Cardiac muscle cell (in vitro differentiated cells and primary cell): ENCODE measurements around the gene TTC4. TPM values are rescaled to one million over a fixed set of nuclear protein-coding genes. Genes with fewer than 3 reads are reported as not detected.

ENCODE experiments used
- DNase-seq, 2 donors: peaks; one replicate each; pipeline versions ENCODE4 v3.0.0 to v3.0.0-alpha.2; 2010 to 2017; ENCODE audit warnings: low read depth in 1 of 2, low spot score in 1 of 2
- H3K27ac ChIP-seq: fragments of 200-600 bp; sonication (generic); 2 replicates; pipeline ENCODE4 v1.5.1; 2016
- H3K27me3 ChIP-seq: fragments of 200-600 bp; sonication (generic); 2 replicates; pipeline ENCODE4 v1.6.0; 2016; ENCODE audit warnings: control low read depth
- H3K36me3 ChIP-seq: fragments of 200-600 bp; sonication (generic); 2 replicates; pipeline ENCODE4 v1.5.1; 2016; ENCODE audit warnings: control low read depth
- H3K4me1 ChIP-seq: fragments of 200-600 bp; sonication (generic); 2 replicates; pipeline ENCODE4 v1.8.1; 2017; ENCODE audit warnings: low read depth, mild to moderate bottlenecking, mixed run types
- H3K4me3 ChIP-seq: fragments of 200-600 bp; sonication (generic); 2 replicates; pipeline ENCODE4 v1.5.1; 2016; ENCODE audit warnings: mild to moderate bottlenecking
- H3K9me3 ChIP-seq: fragments of 200-600 bp; sonication (generic); 2 replicates; pipeline ENCODE4 v1.5.1; 2017; ENCODE audit warnings: low read depth, mild to moderate bottlenecking, control low read depth
- polyA plus RNA-seq: library from polyadenylated mRNA; unstranded; fragments of >200 nt; fragmentation: Nextera tagmentation; extraction: Ambion mirVana; gene quantifications from 2 replicates; pipeline ENCODE4 v1.2.1, GENCODE V29; 2016
- total RNA-seq: library from RNA; depleted of rRNA; stranded (reverse); fragments of >200 nt; gene quantifications from 2 replicates; pipeline ENCODE4 v1.2.3, GENCODE V29; 2016
- TF ChIP-seq, protein P1 (sequence below): IDR thresholded peaks from 2 replicates; pipeline ENCODE4 v1.5.1; 2012; ENCODE audit warnings: low read depth, mild to moderate bottlenecking, low read length

Gene TTC4
- total and polyA plus RNA-seq, 2 experiments from 2014 or later, result 19.8 to 23.5 TPM

DNA sequence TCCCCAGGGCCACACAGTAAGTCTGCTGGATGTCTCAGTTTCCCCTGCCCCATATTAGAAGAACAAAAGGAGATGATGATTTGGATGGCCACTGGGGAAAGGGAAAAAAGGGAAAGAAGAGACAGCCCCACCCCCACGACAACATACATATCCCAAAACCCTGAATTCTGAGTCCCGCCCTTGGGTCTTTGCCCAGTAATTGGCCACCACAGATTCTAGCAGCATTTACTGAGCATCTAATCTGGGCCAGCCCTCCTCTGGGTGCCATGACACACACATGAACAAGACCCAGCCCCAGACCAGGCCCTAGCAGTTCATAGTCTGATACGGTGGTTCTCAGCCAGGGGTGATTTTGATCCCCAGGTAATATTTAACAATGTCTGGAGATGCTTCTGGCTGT lies 5.2 kb upstream of the TTC4 start:
- Histone ChIP-seq H3K9me3 (no peaks in the 10 kb centered on the region), H3K27ac (no peak overlapping the region), H3K4me3 (no peak overlapping the region), H3K27me3 (no peaks in the 10 kb centered on the region), H3K36me3 (no peaks in the 10 kb centered on the region), H3K4me1 (no peaks in the 10 kb centered on the region)
- no peak for DNase-seq
- TF ChIP-seq, protein P1, sequence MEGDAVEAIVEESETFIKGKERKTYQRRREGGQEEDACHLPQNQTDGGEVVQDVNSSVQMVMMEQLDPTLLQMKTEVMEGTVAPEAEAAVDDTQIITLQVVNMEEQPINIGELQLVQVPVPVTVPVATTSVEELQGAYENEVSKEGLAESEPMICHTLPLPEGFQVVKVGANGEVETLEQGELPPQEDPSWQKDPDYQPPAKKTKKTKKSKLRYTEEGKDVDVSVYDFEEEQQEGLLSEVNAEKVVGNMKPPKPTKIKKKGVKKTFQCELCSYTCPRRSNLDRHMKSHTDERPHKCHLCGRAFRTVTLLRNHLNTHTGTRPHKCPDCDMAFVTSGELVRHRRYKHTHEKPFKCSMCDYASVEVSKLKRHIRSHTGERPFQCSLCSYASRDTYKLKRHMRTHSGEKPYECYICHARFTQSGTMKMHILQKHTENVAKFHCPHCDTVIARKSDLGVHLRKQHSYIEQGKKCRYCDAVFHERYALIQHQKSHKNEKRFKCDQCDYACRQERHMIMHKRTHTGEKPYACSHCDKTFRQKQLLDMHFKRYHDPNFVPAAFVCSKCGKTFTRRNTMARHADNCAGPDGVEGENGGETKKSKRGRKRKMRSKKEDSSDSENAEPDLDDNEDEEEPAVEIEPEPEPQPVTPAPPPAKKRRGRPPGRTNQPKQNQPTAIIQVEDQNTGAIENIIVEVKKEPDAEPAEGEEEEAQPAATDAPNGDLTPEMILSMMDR, result no peak

DNA sequence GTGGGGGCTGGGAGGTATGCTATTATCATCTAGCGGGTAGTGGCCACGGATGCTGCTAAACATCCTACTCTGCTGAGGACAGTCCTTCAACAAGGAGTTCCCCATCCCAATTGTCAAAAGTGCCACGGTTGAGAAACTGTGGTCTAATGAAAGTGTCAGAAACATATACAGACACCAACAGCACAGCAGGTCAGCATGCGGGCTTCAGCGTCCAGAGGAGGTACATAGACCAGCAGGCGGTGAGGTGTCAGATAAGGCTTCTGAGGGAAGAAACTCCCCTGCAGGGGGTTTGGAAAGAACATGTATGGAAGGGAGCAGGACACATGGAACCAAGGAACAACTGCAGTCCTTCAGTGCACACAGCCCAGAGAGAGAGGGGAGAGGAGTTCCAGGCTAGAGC lies 4.8 kb upstream of the TTC4 start:
- no peak for DNase-seq
- H3K9me3 ChIP-seq, result no peaks in the 10 kb centered on the region
- no peaks in the 10 kb centered on the region for H3K27me3 ChIP-seq
- H3K27ac ChIP-seq, result no peak overlapping the region
- TF ChIP-seq, protein P1, result no peak
- H3K4me1 ChIP-seq, result no peaks in the 10 kb centered on the region
- no peaks in the 10 kb centered on the region for H3K36me3 ChIP-seq
- H3K4me3 ChIP-seq, result no peak overlapping the region

DNA sequence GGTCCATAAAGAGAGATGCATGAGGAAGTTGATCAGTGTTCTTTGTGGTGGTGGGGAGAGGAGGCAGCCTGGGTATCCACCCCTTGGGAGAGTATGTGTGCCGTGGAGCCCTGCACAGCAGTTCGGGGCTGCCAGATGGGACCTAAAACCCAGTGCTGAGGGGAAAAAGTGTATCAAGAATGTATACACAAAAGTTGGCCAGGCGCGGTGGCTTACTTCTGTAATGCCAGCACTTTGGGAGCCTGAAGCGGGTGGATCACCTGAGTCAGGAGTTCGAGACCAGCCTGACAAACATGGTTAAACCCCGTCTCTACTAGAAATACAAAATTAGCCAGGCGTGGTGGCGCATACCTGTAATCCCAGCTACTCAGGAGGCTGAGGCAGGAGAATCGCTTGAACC lies 4.1 kb upstream of the TTC4 start:
- H3K4me3 ChIP-seq, result no peak overlapping the region
- no peaks in the 10 kb centered on the region for H3K9me3 ChIP-seq
- H3K27me3 ChIP-seq, result no peaks in the 10 kb centered on the region
- no peak overlapping the region for H3K27ac ChIP-seq
- TF ChIP-seq, protein P1, result no peak
- DNase-seq, result no peak
- peaks cover 4% of the 10 kb centered on the region for H3K4me1 ChIP-seq
- no peaks in the 10 kb centered on the region for H3K36me3 ChIP-seq

DNA sequence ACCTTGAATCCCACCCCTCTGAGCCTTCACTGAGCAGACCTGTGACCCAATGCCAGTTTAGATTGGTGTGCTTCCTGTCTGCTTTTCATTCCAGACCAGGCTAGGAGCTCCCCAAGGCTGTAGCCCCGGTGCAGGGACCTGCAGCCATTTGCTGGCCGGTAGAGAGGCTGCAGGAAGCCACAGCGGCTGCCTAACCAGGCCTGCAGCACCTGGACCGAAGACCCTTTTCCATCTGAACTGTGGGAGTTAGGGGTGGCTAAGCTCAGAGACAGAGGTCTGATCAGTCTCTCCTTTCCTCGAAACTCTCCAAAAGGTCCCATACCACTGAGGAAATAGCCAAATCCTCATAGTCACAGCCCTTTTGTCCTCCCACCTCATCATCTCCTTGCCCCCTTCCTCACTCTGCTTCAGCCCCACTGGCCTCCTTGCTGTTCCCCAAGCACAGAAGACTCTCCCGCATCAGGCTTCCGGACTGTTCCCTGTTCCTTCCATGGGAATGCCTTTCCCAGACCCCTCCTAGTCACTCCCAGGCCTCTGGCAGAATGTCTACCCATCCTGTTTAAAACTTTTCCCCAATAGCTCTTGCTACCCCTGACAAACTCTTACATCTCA lies 674 bp upstream of the TTC4 start:
- DNase-seq, result no peak
- Histone ChIP-seq H3K27me3 (no peaks in the 10 kb centered on the region), H3K9me3 (no peaks in the 10 kb centered on the region), H3K27ac (no peak overlapping the region), H3K36me3 (peaks cover 8% of the 10 kb centered on the region), H3K4me1 (peaks cover 4% of the 10 kb centered on the region), H3K4me3 (peak overlapping the region; percentile 92)
- TF ChIP-seq, protein P1, result no peak

DNA sequence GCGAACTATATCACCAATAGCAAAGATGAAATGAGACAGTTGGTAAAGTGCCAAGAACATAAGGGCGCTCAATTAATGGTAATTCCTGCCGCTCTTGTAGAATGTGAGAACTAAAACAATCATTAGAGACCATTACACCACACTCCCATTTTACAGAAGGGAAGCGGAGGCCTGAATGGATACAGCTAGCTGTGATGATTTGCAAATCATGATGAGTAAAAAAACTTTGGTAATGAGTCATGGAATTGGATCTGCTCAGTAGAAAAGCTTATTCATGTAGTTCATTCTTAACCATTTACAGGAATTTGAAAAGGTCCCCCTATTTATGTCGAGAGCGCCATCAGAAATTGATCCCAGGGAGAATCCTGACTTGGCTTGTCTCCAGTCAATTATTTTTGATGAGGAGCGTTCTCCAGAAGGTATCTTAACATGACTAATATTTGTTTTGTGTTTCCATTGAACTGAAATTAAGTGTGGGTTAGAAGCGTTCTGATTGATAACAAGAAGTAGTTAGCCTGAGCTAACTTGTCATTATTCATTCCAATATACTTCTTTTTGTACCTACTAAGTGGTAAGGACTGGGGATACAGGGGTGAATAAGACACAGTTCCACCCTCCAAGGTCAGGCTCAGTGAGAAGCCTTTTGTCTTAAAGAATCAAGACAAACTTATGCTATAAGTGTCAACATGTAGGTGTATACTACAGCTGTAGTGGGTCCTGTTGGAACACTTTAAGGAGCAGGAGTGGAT lies 812 bp downstream of the TTC4 start:
- no peak for DNase-seq
- TF ChIP-seq, protein P1, result no peak
- Histone ChIP-seq H3K27ac (no peak overlapping the region), H3K4me1 (peaks cover 4% of the 10 kb centered on the region), H3K4me3 (peak overlapping the region; percentile 92), H3K9me3 (no peaks in the 10 kb centered on the region), H3K36me3 (peaks cover 19% of the 10 kb centered on the region), H3K27me3 (no peaks in the 10 kb centered on the region)
